Suprapubic skin (tissue), 4 donors: ENCODE data around the gene SLC39A9. TPM values are rescaled to one million over a fixed set of nuclear protein-coding genes. Genes with fewer than 3 reads are reported as not detected.

Experiments
- DNase-seq, 2 donors: peaks; one replicate each; pipeline ENCODE4 v3.0.0-alpha.2; 2019; ENCODE audit warnings: low spot score in 2 of 2
- H3K27ac ChIP-seq: fragments of 200-600 bp; sonication (generic); one replicate; pipeline ENCODE4 v1.5.1; 2019
- H3K27me3 ChIP-seq: fragments of 200-600 bp; sonication (generic); one replicate; pipeline ENCODE4 v1.5.1; 2019
- H3K36me3 ChIP-seq: fragments of 200-600 bp; sonication (generic); one replicate; pipeline ENCODE4 v1.5.1; 2019
- H3K4me1 ChIP-seq: fragments of 200-600 bp; sonication (generic); one replicate; pipeline ENCODE4 v1.5.1; 2019
- H3K4me3 ChIP-seq: fragments of 200-600 bp; sonication (generic); one replicate; pipeline ENCODE4 v1.5.1; 2019; ENCODE audit warnings: mild to moderate bottlenecking
- H3K9me3 ChIP-seq: fragments of 200-600 bp; sonication (generic); one replicate; pipeline ENCODE4 v1.5.1; 2019
- CTCF ChIP-seq, 2 donors: fragments of 200-600 bp in 1 of 2; fragments of 450-650 bp in 1 of 2; sonication (generic) in 1 of 2; IDR thresholded peaks; one replicate each; pipeline ENCODE4 v1.5.1; 2016 to 2019; ENCODE audit warnings: antibody characterized with exemption in 2 of 2, mild to moderate bottlenecking in 1 of 2, moderate library complexity in 1 of 2
- EP300 ChIP-seq: sonication (generic); formaldehyde crosslinking; IDR thresholded peaks from one replicate; pipeline ENCODE4 v1.6.1; 2017; ENCODE audit warnings: antibody characterized with exemption
- POLR2A ChIP-seq, 2 donors: fragments of 450-650 bp; IDR thresholded peaks; one replicate each; pipeline ENCODE4 v1.6.1; 2017; ENCODE audit warnings: antibody characterized with exemption in 2 of 2, mild to moderate bottlenecking in 2 of 2, moderate library complexity in 2 of 2
- POLR2AphosphoS5 ChIP-seq, 3 donors: sonication (generic); formaldehyde crosslinking; IDR thresholded peaks; one replicate each; pipeline ENCODE4 v1.6.1; 2017; ENCODE audit warnings: antibody characterized with exemption in 3 of 3
- WGBS: methylation state at CpG from one replicate; pipeline ENCODE4 v1.1.5; 2018; 5-methylcytosine and 5-hydroxymethylcytosine counted together
- total RNA-seq, 4 donors: library from RNA; depleted of rRNA; stranded (reverse); fragments of >200 nt; gene quantifications; one replicate each; pipeline ENCODE4 v1.1.0, GENCODE V29; 2016

The SLC39A9 gene
- total RNA-seq, 4 donors from 2014 or later, result 46.5 to 65.6 (median 60.2) TPM

- Histone ChIP-seq H3K4me3 (no peak overlapping the region), H3K36me3 (no peaks in the 10 kb centered on the region), H3K27me3 (no peaks in the 10 kb centered on the region), H3K9me3 (no peaks in the 10 kb centered on the region), H3K27ac (no peak overlapping the region), H3K4me1 (peaks cover 3% of the 10 kb centered on the region)
- DNase-seq, result no peak
- 45% methylated on average over 4 of the region's 4 CpGs for WGBS
- TF ChIP-seq POLR2AphosphoS5 (IDR thresholded peaks at IDR 0.05), result no peak
- TF ChIP-seq CTCF (IDR thresholded peaks at IDR 0.05), result no peak
- TF ChIP-seq POLR2A (IDR thresholded peaks at IDR 0.05), result no peak
- TF ChIP-seq EP300, result no peak
Measured at GRCh38 chr14:69501423-69501838, 102.9 kb downstream of the SLC39A9 start.

- WGBS, result 80% methylated on average over 1 of the region's 1 CpG
- H3K4me3 ChIP-seq, result no peak overlapping the region
Measured at GRCh38 chr14:69504775-69505174, 106.3 kb downstream of the SLC39A9 start.

GRCh38 chr14:69505338-69506240 lies 107.1 kb downstream of the SLC39A9 start:
- TF ChIP-seq EP300 (no peak), POLR2A (IDR thresholded peaks at IDR 0.05) (no peak), CTCF (IDR thresholded peaks at IDR 0.05) (no peak), POLR2AphosphoS5 (IDR thresholded peaks at IDR 0.05) (no peak)
- Histone ChIP-seq H3K27ac (no peak overlapping the region), H3K4me1 (peaks cover 3% of the 10 kb centered on the region), H3K36me3 (no peaks in the 10 kb centered on the region), H3K4me3 (no peak overlapping the region), H3K9me3 (no peaks in the 10 kb centered on the region), H3K27me3 (no peaks in the 10 kb centered on the region)
- no peak for DNase-seq
- WGBS, result 86% methylated on average over 7 of the region's 8 CpGs

More at GRCh38 chr14:69504775-69505174, 106.3 kb downstream of the SLC39A9 start:
- DNase-seq, result no peak
- H3K9me3 ChIP-seq, result no peaks in the 10 kb centered on the region
- H3K27ac ChIP-seq, result no peak overlapping the region
- no peaks in the 10 kb centered on the region for H3K27me3 ChIP-seq
- H3K36me3 ChIP-seq, result no peaks in the 10 kb centered on the region
- peaks cover 3% of the 10 kb centered on the region for H3K4me1 ChIP-seq
- TF ChIP-seq EP300 (no peak), POLR2AphosphoS5 (IDR thresholded peaks at IDR 0.05) (no peak), CTCF (IDR thresholded peaks at IDR 0.05) (no peak), POLR2A (IDR thresholded peaks at IDR 0.05) (no peak)

GRCh38 chr14:69506241-69506595 lies 107.7 kb downstream of the SLC39A9 start:
- 75% methylated on average over 1 of the region's 1 CpG for WGBS
- TF ChIP-seq POLR2AphosphoS5 (IDR thresholded peaks at IDR 0.05), result no peak
- TF ChIP-seq EP300, result no peak
- no peak for TF ChIP-seq CTCF (IDR thresholded peaks at IDR 0.05)
- no peak for TF ChIP-seq POLR2A (IDR thresholded peaks at IDR 0.05)
- no peak overlapping the region for H3K27ac ChIP-seq
- H3K9me3 ChIP-seq, result no peaks in the 10 kb centered on the region
- no peak for DNase-seq
- no peaks in the 10 kb centered on the region for H3K36me3 ChIP-seq
- H3K4me1 ChIP-seq, result peaks cover 3% of the 10 kb centered on the region
- H3K4me3 ChIP-seq, result no peak overlapping the region
- H3K27me3 ChIP-seq, result no peaks in the 10 kb centered on the region

Other genes starting within 250 kb of the SLC39A9 start
- 10 to 100 TPM; 34.9 to 67.6 (median 48.1) TPM for gene DCAF5, start 245.6 kb upstream of the SLC39A9 start, total RNA-seq
- 10 to 100 TPM; 17.6 to 26.8 (median 19.6) TPM for gene EXD2, start 207.2 kb upstream of the SLC39A9 start, total RNA-seq
- gene GALNT16, start 138.5 kb upstream of the SLC39A9 start, total RNA-seq, result 1 to 10 TPM; 2.1 to 4.6 (median 3.4) TPM
- gene ERH, start 393 bp upstream of the SLC39A9 start, total RNA-seq, result 10 to 100 TPM; 40.6 to 54.3 (median 41.5) TPM
- 1 to 10 TPM; 1.2 to 3.5 (median 2.3) TPM for gene PLEKHD1, start 86.0 kb downstream of the SLC39A9 start, total RNA-seq
- under 1 TPM in 2 of 4 donors, not detected in 2; 0.13 to 0.34 TPM for gene CCDC177, start 176.2 kb downstream of the SLC39A9 start, total RNA-seq
- 10 to 100 TPM; 45.1 to 60.4 (median 56.7) TPM for gene SUSD6, start 212.9 kb downstream of the SLC39A9 start, total RNA-seq